ENCODE results near the gene USP36.
"Not testable (repeated sequence)": the region's sequence is repeated elsewhere in the genome, so short reads cannot be mapped to it uniquely, and the experiment has no call there.

Gene USP36

DNA sequence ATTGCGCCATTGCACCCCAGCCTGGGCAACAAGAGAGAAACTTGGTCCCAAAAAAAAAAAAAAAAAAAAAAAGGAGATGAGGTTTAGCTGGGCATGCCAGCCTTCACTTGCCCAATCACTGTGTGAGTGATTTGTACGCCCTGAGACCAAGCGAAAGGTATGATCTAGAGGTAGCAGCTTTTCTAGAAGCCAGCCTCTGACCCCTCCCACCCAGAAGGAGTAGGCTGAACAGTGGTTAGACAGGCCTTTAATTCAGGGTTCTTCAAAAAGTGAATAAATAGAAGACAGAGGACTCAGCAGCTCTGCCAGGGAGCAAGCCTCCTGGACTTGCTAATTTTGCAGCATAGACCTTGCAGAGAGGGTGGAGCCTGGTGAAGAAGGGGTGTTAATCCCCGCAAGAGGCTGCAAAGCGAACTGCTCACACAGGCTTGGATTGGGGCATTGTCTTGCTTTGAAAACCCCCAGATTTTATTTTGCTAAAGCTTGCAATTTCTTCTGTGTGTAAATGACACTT, 51.4 kb downstream of the USP36 start:
- DNase-seq, result no peak

DNA sequence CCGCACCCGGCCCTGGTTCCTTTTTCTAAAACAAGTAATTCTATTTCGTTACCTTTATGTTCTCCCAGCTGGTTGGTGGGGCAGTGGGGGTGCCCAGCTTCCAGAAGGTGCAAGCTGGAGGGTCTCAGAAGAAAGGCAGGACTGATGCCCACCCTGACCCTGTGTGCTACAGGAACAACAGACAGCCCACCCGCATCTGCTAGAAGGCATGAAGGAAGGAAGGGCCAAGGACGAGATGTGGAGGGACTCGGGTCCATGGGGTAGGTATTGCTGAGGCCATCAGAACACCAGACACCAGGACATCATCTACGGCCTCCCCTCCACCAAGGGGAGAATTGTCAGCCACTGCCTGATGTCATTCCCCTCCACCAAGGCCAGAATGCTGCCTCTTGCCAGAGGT, 52.2 kb downstream of the USP36 start:
- DNase-seq, result no peak

DNA sequence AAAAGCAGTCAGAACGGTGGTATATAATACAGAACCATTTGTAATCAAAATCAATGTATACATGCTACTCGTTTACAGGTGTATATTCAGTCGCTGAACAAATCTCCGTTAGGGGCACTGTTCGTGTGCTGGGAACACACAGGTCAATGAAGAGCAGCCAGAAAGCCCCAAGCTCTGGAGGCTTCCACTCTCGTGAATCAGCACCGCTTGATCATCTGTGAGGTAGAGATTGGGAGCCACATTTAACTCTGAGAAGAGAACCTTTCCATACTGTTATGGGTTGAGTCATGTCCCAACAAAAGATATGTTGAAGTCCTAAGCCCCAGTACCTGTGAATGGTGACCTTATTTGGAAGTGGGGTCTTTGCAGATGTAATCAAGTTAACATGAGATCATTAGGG, 53.2 kb downstream of the USP36 start:
- no peak for DNase-seq

GRCh38 chr17:78785663-78786057, 55.0 kb downstream of the USP36 start:
- DNase-seq, result no peak

- peak; percentile 25 for DNase-seq
These were observed 55.5 kb downstream of the USP36 start for GRCh38 chr17:78785011-78785662.

DNA sequence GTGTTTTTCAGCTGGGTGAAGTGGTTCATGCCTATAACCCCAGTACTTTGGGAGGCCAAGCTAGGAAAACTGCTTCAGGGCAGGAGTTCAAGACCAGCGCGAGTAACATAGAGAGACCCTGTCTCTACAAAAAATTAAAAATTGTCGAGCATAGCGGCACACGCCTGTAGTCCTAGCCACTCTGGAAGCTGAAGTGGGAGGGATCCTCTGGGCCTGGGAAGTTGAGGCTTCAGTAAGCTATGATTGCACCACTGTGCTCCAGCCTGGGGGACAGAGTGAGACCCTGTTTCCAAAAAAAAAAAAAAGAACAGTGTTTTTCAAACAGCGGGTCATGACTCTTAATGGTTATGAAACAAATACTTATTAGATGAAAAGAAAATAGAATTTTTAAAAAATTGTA, 56.3 kb downstream of the USP36 start:
- no peak for DNase-seq

DNA sequence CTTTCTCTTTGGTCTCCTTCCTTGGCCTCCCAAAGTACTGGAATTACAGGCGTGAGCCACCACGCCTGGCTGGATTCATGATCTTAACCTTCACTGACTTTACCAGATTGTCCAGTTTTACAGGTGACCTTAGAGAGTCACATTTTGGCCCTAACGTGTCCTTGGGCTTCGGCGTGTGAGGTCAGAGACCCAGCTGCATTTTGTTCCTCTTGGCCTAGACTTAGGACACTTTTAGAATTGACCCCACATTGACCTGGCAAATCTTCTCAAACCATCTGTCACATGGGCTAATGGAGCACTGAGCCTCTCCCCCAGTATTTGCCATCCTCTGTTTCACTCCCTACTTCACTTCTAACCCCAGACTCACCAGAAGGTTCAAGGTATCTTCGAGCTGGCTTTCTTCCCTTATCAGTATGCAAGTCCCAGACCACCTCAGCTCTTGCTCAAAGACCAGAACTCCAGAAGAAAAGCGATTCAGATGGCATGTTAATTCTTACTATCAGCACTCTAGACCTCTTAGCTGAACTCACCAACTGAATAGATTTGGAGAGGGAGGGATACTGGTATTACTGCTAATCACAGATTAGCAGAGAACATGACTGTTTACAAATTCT, 56.8 kb downstream of the USP36 start:
- no peak for DNase-seq

DNA sequence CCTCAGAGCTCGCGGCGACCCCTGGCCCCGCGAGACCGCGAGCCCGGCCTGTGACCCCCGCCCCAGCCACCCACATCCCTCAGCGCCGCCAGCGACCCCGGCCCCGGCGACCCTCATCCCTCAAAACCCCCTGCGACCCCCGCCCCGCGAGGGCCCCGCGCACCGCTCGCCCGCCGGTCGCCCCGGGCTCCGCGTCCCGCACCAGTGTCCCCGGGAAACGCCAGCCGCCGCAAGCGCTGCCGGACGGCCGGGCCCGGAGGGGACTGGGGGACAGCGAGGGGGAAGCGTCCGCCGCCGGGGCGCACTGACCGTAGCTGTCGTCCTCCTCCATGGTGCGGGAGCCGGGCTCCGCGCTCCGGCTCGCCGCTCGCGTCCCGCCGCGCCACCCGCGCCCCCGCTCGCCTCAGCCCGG, 58.7 kb downstream of the USP36 start, which contains the start of gene CYTH1:
TSS of gene CYTH1 (minus strand) at position 381 of the 412 bp plus-strand sequence. CDS start at position 331, 50 bp downstream.
- no peak for DNase-seq

GRCh38 chr17:78781104-78781892, 59.3 kb downstream of the USP36 start:
- DNase-seq, result peak; percentile 57

- peak; percentile 24 for DNase-seq
These were observed 60.3 kb downstream of the USP36 start for GRCh38 chr17:78780335-78780734.

- DNase-seq, result peak; percentile 74
These were observed 60.8 kb downstream of the USP36 start for GRCh38 chr17:78779850-78780249.

- not testable (repeated sequence) for DNase-seq
These were observed 61.3 kb downstream of the USP36 start for GRCh38 chr17:78779286-78779651.

DNA sequence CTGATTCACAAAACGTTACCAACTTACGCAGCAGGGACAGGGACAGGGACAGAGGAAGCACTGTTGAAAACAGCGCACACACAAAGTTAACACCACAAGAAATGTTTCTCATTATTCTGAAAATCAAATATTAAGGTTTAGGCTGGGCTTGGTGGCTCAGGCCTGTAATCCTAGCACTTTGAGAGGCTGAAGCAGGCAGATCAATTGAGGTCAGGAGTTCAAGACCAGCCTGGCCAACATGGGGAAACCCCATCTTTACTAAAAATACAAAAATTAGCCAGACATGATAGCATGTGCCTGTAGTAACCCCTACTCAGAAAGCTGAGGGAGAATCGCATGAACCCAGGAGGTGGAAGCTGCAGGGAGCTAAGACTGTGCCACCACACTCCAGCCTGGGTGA, 62.7 kb downstream of the USP36 start:
- peak; percentile 37 for DNase-seq

GRCh38 chr17:78774956-78775571, 65.5 kb downstream of the USP36 start:
- DNase-seq, result peak; percentile 73

- DNase-seq, result peak; percentile 47
These were observed 66.2 kb downstream of the USP36 start for GRCh38 chr17:78774453-78774852.

GRCh38 chr17:78771758-78772382, 68.7 kb downstream of the USP36 start:
- DNase-seq, result no peak

- peak; percentile 39 for DNase-seq
These were observed 71.3 kb downstream of the USP36 start for GRCh38 chr17:78769196-78769773.

DNA sequence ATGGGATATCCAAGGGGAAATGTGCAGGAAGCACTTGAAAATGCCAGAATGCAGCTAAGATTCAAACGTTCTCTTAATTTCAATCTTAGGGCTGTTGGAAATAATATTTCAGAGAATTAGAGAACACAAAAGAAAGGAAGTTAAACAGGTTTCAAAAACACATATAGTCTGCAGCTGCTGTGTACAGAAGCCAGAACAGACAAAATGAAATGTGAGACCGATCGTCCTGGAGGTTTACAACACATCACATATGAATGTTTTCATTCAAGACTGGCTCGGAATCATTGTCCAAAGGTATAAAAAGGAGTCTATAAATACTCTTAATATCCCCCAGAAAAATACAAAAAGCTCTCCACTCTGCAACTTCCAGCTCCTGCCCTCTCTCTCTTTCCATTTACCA, 72.8 kb downstream of the USP36 start:
- DNase-seq, result no peak

DNA sequence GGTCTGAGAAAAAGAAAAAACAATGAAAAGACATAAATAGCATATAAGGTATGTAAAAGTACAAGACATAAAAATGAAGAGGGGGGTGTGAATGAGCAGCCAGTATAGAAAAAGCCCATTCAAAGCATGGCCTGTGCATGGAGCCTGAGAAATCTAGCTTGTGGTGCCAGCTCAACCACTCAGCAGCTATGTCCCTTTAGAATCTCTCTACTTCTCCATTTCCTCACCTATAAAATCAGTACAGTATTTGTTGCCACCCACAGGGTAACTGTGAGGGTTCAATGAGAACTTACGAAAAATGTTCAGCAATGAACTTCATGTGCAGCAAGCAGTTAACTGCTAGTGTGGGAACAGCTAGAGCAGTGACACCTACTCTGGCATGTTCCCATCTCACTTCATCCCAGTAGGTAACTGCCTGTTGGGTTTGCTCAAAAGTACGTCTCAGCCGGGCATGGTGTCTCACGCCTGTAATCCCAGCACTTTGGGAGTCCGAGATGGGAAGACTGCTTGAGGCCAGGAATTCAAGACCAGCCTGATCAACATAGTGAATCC, 73.8 kb downstream of the USP36 start:
- no peak for DNase-seq

DNA sequence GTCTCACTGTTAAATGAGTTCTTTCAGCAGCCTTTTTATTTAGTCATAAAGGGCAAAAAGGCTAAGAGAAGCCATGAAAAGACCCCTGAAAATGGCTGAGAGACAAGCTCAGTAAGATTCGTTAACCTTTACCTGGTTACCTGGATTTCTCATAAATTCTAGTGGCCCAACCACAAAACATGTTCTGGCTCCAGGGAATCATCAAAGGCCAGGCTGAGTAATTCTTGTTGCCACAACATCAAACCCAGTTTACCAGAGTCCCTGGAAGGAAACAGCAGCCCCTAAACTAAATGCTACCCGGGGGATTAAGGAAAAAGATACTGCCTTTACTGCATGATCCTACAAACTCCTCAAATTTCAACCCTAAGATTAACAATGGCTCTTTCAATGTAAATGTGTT, 74.4 kb downstream of the USP36 start:
- no peak for DNase-seq

DNA sequence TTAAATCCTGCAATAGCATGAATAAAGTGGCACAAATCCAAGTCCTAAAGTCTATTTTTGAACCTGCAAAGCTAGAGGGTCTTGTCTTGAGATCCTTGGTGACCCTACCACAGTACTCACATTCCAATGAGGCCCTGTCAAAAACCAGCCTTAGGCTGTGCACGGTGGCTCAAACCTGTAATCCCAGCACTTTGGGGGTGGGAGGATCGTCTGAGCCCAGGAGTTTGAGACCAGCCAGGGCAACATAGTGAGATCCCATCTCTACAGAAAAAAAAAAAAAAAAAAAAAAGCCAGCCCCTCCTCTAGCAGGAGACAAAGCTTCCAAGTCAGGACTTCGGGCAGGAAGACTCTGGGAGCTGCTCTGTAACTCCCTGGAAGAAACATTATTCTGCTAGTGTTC, 74.8 kb downstream of the USP36 start:
- DNase-seq, result no peak

GRCh38 chr17:78764871-78765270, 75.7 kb downstream of the USP36 start:
- DNase-seq, result no peak
